Gastrocnemius medialis (tissue), 4 donors: Measurements from ENCODE around the gene SERPINB6.

Experiments used
- CTCF ChIP-seq, 5 experiments: fragments of 450-650 bp in 3 of 5; fragments of 200-600 bp in 2 of 5; sonication (generic) in 2 of 5; IDR thresholded peaks in 4 of 5; conservative IDR thresholded peaks in 1 of 5; 1 replicate in 4 of 5; 2 replicates in 1 of 5; pipeline ENCODE4 v1.5.1; 2016 to 2019; ENCODE audit warnings: antibody characterized with exemption in 5 of 5, mild to moderate bottlenecking in 3 of 5, moderate library complexity in 3 of 5
- POLR2A ChIP-seq, 2 donors: fragments of 450-650 bp; IDR thresholded peaks; one replicate each; pipeline ENCODE4 v1.6.1; 2017; ENCODE audit warnings: antibody characterized with exemption in 2 of 2, mild to moderate bottlenecking in 2 of 2, moderate library complexity in 2 of 2

DNA sequence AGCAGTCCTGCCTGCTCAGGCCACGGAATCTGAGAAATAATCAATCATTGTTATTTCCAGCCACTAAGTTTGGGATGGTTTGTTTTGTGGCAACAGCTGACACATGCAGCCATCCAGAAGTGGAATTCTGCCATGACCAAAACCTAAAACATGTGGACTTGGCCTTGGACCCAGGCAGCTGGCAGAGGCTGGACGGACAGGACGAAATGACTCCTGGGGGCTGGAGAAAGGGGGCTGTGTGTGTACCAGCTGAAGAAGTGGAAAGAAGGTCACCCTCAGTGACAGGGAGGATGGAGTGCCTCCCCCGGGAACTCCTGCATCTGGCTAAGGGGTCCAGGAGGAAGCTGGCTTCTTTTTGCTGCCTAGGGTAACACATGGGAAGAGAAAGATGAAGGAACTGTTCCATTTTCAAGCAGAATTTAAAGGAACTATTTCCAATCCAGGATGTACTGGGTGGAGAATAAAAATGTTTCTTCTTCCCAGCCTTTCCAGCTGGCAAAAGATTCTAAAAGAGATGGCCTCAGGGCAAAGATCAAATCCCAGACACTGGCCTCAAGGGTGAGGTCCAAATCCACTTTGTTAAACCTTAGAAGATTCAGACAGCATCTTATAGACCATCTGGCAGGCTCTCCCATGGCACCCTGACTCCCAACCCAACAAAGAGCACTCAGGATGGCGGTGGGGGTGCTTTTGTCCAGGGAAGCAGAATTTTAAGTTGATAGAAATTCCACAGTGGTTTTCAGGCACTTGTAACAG is 14.3 kb downstream of the SERPINB6 start:
- TF ChIP-seq CTCF (IDR thresholded peaks at IDR 0.05 in 4 of 5, conservative IDR thresholded peaks at IDR 0.05 in 1 of 5) (no peak), POLR2A (IDR thresholded peaks at IDR 0.05) (no peak)
